ENCODE measurements around the gene SLC5A5.

GRCh38 chr19:17908244-17908643, 36.5 kb downstream of the SLC5A5 start:
- no peak for TF ChIP-seq CTCF (IDR thresholded peaks at IDR 0.05)
- TF ChIP-seq POLR2A (IDR thresholded peaks at IDR 0.05) = no peak
